Trophoblast cell (in vitro differentiated cells and primary cell): ENCODE data around the gene CFAP70.

ENCODE experiments used
- DNase-seq, 2 donors: peaks; one replicate each; pipeline ENCODE4 v3.0.0-alpha.2; 2016
- H2AFZ ChIP-seq: 2 replicates; pipeline ENCODE4 v1.6.1; 2013; ENCODE audit warnings: low read length, moderate library complexity, mild to moderate bottlenecking; ENCODE audit not compliant: insufficient read depth, poor library complexity
- H2AK5ac ChIP-seq: 2 replicates; pipeline ENCODE4 v1.6.1; 2013; ENCODE audit warnings: mild to moderate bottlenecking, low read length
- H2BK120ac ChIP-seq: 2 replicates; pipeline ENCODE4 v1.6.1; 2013; ENCODE audit warnings: low read length, mild to moderate bottlenecking, moderate library complexity; ENCODE audit not compliant: insufficient read depth, poor library complexity
- H2BK12ac ChIP-seq: 2 replicates; pipeline ENCODE4 v1.6.1; 2013; ENCODE audit warnings: mild to moderate bottlenecking, low read length, moderate library complexity
- H2BK5ac ChIP-seq: 2 replicates; pipeline ENCODE4 v1.6.1; 2013; ENCODE audit warnings: low read length, low read depth, moderate library complexity, mild to moderate bottlenecking; ENCODE audit not compliant: poor library complexity
- H3K14ac ChIP-seq: 2 replicates; pipeline ENCODE4 v1.6.1; 2013; ENCODE audit warnings: mild to moderate bottlenecking, low read length
- H3K18ac ChIP-seq: 2 replicates; pipeline ENCODE4 v1.6.1; 2013; ENCODE audit warnings: mild to moderate bottlenecking, low read length
- H3K23ac ChIP-seq: 2 replicates; pipeline ENCODE4 v1.6.1; 2013; ENCODE audit warnings: low read length
- H3K27ac ChIP-seq: 2 replicates; pipeline ENCODE4 v1.5.1; 2013; ENCODE audit warnings: low read depth, mild to moderate bottlenecking, inconsistent platforms, low read length, moderate library complexity
- H3K27me3 ChIP-seq: 2 replicates; pipeline ENCODE4 v1.6.1; 2013; ENCODE audit warnings: inconsistent platforms, mild to moderate bottlenecking, low read length, moderate library complexity; ENCODE audit not compliant: insufficient read depth
- H3K36me3 ChIP-seq, 2 experiments: 1 replicate in 1 of 2; 2 replicates in 1 of 2; pipeline ENCODE4 v1.6.1; 2013; ENCODE audit warnings: low read length in 2 of 2, mild to moderate bottlenecking in 2 of 2, moderate library complexity in 1 of 2; ENCODE audit not compliant: insufficient read depth in 2 of 2, control insufficient read depth in 1 of 2
- H3K4ac ChIP-seq: 2 replicates; pipeline ENCODE4 v1.6.1; 2013; ENCODE audit warnings: low read depth, mild to moderate bottlenecking, low read length, moderate library complexity
- H3K4me1 ChIP-seq, 2 experiments: 1 replicate in 1 of 2; 2 replicates in 1 of 2; pipeline ENCODE4 v1.6.1; 2013; ENCODE audit warnings: low read length in 2 of 2, mild to moderate bottlenecking in 2 of 2, moderate library complexity in 1 of 2; ENCODE audit not compliant: insufficient read depth in 2 of 2, control insufficient read depth in 1 of 2
- H3K4me2 ChIP-seq: 2 replicates; pipeline ENCODE4 v1.6.1; 2013; ENCODE audit warnings: inconsistent platforms, mild to moderate bottlenecking, low read length, moderate library complexity
- H3K4me3 ChIP-seq: 2 replicates; pipeline ENCODE4 v1.5.1; 2013; ENCODE audit warnings: mild to moderate bottlenecking, low read depth, low read length, inconsistent platforms
- H3K79me1 ChIP-seq: one replicate; pipeline ENCODE4 v1.6.1; 2013; ENCODE audit warnings: low read length
- H3K79me2 ChIP-seq: 2 replicates; pipeline ENCODE4 v1.6.1; 2013; ENCODE audit warnings: low read length, mild to moderate bottlenecking; ENCODE audit not compliant: control insufficient read depth, insufficient read depth, poor library complexity
- H3K9ac ChIP-seq: 2 replicates; pipeline ENCODE4 v1.6.1; 2013; ENCODE audit warnings: mild to moderate bottlenecking, low read length
- H3K9me3 ChIP-seq: 2 replicates; pipeline ENCODE4 v1.6.1; 2013; ENCODE audit warnings: low read depth, mild to moderate bottlenecking, control low read depth, inconsistent platforms, low read length; ENCODE audit not compliant: insufficient read depth
- H4K12ac ChIP-seq: 2 replicates; pipeline ENCODE4 v1.6.1; 2013; ENCODE audit warnings: low read depth, mild to moderate bottlenecking, low read length, moderate library complexity
- H4K8ac ChIP-seq: 2 replicates; pipeline ENCODE4 v1.6.1; 2013; ENCODE audit warnings: low read depth, mild to moderate bottlenecking, low read length, moderate library complexity
- H4K91ac ChIP-seq: one replicate; pipeline ENCODE4 v1.6.1; 2013; ENCODE audit warnings: low read depth, mild to moderate bottlenecking, low read length, moderate library complexity
- WGBS: extraction: QIAGEN DNeasy Blood & Tissue Kit; methylation state at CpG from one replicate; pipeline ENCODE4 v1.1.7; 2013; ENCODE audit warnings: missing lambda C conversion rate; ENCODE audit not compliant: insufficient read length, insufficient coverage; ENCODE audit errors: extremely low coverage; 5-methylcytosine and 5-hydroxymethylcytosine counted together

The CFAP70 gene

DNA sequence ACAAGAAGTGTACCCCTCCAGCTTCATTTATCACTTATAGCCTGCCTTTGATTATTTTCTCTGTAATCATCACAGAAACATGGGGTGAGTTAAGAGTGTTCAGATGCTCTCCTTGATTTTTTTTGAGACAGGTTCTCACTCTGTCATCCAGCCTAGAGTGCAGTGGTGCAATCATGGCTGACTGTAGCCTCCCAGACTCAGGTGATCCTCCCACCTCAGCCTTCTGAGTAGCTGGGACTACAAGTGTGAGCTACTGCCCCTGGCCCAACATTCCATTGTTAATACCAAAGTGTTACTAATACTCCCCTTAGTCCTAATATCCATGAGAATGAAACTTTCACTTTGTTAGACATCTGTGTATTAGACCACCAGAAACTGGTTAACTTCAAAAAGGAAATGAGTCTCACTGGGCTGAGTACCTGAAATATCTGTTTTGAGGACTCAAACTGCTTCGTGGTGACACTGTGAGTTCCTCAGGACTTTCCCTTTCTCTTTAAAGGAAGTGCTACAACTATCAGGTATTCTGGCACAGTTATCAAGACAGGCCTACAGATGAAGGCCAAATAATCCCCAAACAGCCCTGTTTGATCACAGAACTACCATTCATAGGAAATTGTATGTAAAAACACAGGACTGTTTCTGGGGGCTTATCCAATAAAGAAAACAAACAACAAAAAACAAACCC is 20.5 kb upstream of the CFAP70 start:
- Histone ChIP-seq H3K79me2 (no peaks in the 10 kb centered on the region), H3K4me2 (no peak overlapping the region), H3K4ac (no peak overlapping the region), H3K27me3 (no peaks in the 10 kb centered on the region), H3K79me1 (no peaks in the 10 kb centered on the region), H3K27ac (no peak overlapping the region), H2AK5ac (no peak overlapping the region), H3K9ac (no peak overlapping the region), H2BK12ac (no peak overlapping the region), H3K36me3 (peaks cover 19 to 22% of the 10 kb centered on the region in 2 experiments), H3K4me3 (no peak overlapping the region), H4K12ac (no peak overlapping the region), H3K4me1 (no peaks in the 10 kb centered on the region), H3K23ac (no peak overlapping the region), H4K91ac (no peak overlapping the region), H3K14ac (no peak overlapping the region), H2AFZ (no peak overlapping the region), H3K9me3 (no peaks in the 10 kb centered on the region), H4K8ac (no peak overlapping the region), H3K18ac (no peak overlapping the region), H2BK120ac (no peak overlapping the region), H2BK5ac (no peak overlapping the region)
- WGBS, result no CpG with 5 or more reads among the region's 1 CpG
- no peak for DNase-seq

DNA sequence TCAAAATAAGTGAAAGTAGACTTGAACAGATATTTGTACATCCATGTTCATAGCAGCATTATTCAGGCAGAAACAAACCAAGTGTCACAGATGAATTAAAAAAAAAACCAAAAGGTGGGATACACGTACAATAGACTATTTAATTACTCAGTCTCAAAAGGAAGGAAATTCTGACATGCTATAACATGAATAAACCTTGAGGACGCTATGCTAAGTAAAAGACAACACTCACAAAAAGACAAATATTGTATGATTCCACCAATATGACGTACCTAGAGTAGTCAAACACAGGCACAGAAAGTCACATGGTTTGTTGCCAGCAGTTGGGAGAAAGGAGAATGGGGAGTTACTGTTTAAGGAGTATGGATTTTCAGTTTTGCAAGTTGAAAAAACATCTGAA is 18.0 kb upstream of the CFAP70 start:
- no peaks in the 10 kb centered on the region for H3K4me1 ChIP-seq
- WGBS, result no CpG with 5 or more reads among the region's 3 CpGs

DNA sequence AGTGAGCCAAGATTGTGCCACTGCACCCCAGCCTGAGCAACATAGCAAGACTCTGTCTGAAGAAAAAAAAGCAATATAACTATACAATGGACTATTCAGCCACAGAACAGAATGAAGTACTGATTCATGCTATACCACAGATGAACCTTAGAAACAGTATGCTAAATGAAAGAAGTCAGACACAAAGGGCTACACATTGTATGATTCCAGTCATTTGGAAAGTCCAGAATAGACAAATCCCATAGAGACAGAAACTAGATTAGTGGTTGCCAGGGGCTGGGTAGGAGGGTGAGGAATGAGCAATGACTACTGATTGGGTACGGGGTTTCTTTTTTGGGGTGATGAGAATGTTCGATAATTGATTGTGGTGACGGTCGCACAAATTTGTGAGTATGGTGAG is 9.6 kb upstream of the CFAP70 start:
- Histone ChIP-seq H4K91ac (no peak overlapping the region), H3K9ac (no peak overlapping the region), H2BK120ac (no peak overlapping the region), H3K79me1 (no peaks in the 10 kb centered on the region), H2BK5ac (no peak overlapping the region), H3K18ac (no peak overlapping the region), H3K9me3 (no peaks in the 10 kb centered on the region), H3K4me1 (no peaks in the 10 kb centered on the region), H4K12ac (no peak overlapping the region), H3K23ac (no peak overlapping the region), H4K8ac (no peak overlapping the region), H2BK12ac (no peak overlapping the region), H3K4me2 (no peak overlapping the region), H3K27ac (no peak overlapping the region), H2AFZ (no peak overlapping the region), H3K27me3 (no peaks in the 10 kb centered on the region), H2AK5ac (no peak overlapping the region), H3K36me3 (peaks cover 6 to 7% of the 10 kb centered on the region in 2 experiments), H3K14ac (no peak overlapping the region), H3K4ac (no peak overlapping the region), H3K79me2 (no peaks in the 10 kb centered on the region), H3K4me3 (no peak overlapping the region)
- no peak for DNase-seq
- WGBS, result 100% methylated on average over 4 of the region's 4 CpGs

More for the DNA sequence above, 18.0 kb upstream of the CFAP70 start:
- H4K12ac ChIP-seq, result no peak overlapping the region
- H2AK5ac ChIP-seq, result no peak overlapping the region
- H2BK5ac ChIP-seq, result no peak overlapping the region
- no peak overlapping the region for H3K9ac ChIP-seq
- no peaks in the 10 kb centered on the region for H3K27me3 ChIP-seq
- no peak overlapping the region for H2AFZ ChIP-seq
- no peaks in the 10 kb centered on the region for H3K79me1 ChIP-seq
- no peak overlapping the region for H2BK120ac ChIP-seq
- no peak overlapping the region for H3K18ac ChIP-seq
- no peak overlapping the region for H4K91ac ChIP-seq
- H3K4me3 ChIP-seq, result no peak overlapping the region
- H3K9me3 ChIP-seq, result no peaks in the 10 kb centered on the region
- no peak overlapping the region for H3K4me2 ChIP-seq
- peaks cover 15 to 19% of the 10 kb centered on the region in 2 experiments for H3K36me3 ChIP-seq
- no peak for DNase-seq
- H3K27ac ChIP-seq, result no peak overlapping the region
- H3K4ac ChIP-seq, result no peak overlapping the region
- H3K23ac ChIP-seq, result no peak overlapping the region
- no peak overlapping the region for H3K14ac ChIP-seq
- no peak overlapping the region for H2BK12ac ChIP-seq
- H4K8ac ChIP-seq, result no peak overlapping the region
- H3K79me2 ChIP-seq, result no peaks in the 10 kb centered on the region

DNA sequence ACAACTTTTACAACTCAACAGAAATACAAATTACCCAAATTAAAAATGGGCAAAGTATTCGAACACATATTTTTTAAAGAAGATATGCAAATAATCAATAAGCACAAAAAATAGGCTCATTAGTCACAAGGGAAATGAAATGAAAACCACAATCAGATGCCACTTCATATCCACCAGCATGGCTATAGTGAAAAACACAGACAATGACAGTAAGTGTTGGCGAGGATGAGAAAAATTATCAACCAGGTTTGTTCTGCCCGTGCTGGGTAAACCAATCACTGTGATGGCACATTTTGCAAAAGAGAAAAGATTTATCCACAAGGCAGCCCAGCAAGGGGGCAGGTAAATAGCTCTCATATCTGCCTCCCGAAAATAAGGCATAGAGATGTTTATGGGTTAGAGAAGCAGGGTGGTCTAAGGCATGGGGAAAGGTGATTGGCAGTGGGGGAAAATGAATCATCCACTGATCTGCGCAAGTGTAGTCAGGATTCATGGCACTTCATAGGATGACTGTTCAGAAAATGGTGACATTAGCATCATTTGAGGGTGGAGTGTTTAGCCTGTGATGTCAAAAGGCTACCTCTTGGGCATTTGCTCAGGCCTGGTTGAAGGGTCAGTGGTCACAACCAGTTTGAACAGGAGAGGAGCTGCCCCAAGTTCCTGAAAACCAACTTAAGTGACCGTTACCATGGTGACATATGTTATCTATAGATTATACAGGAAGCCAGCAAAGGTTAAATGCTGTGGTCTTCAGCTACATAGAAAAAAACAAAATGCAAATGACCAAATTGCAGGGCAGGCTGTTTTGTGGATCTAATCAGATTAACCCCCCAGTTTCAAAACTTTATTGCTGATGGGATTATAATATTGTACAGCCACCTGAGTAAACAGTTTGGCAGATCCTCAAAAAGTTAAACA is 8.0 kb upstream of the CFAP70 start:
- H2AFZ ChIP-seq, result no peak overlapping the region
- H3K79me1 ChIP-seq, result no peaks in the 10 kb centered on the region
- H3K14ac ChIP-seq, result no peak overlapping the region
- H2BK5ac ChIP-seq, result no peak overlapping the region
- H3K18ac ChIP-seq, result no peak overlapping the region
- H3K4me3 ChIP-seq, result no peak overlapping the region
- H2AK5ac ChIP-seq, result no peak overlapping the region
- no CpG with 5 or more reads among the region's 6 CpGs for WGBS
- no peak overlapping the region for H4K91ac ChIP-seq
- DNase-seq, result no peak
- no peak overlapping the region for H3K4ac ChIP-seq
- H3K4me2 ChIP-seq, result no peak overlapping the region
- no peak overlapping the region for H2BK12ac ChIP-seq
- H2BK120ac ChIP-seq, result no peak overlapping the region
- no peaks in the 10 kb centered on the region for H3K79me2 ChIP-seq
- no peaks in the 10 kb centered on the region for H3K4me1 ChIP-seq
- peaks cover 5 to 6% of the 10 kb centered on the region in 2 experiments for H3K36me3 ChIP-seq
- H3K23ac ChIP-seq, result no peak overlapping the region
- no peak overlapping the region for H4K12ac ChIP-seq
- H3K27ac ChIP-seq, result no peak overlapping the region
- no peaks in the 10 kb centered on the region for H3K27me3 ChIP-seq
- H3K9ac ChIP-seq, result peak overlapping the region; percentile 56
- H4K8ac ChIP-seq, result no peak overlapping the region
- H3K9me3 ChIP-seq, result no peaks in the 10 kb centered on the region
